WTC11 (cell line): ENCODE results near the gene CELF4. TPM values are rescaled to one million over a fixed set of nuclear protein-coding genes. Genes with fewer than 3 reads are reported as not detected.

Experiments
- ATAC-seq: fragments of 200-7000 bp; cut with Tn5 transposase; 2 replicates; pipeline ENCODE4 v1.10.0; 2021; ENCODE audit warnings: mild to moderate bottlenecking, moderate library complexity
- CTCF ChIA-PET: fragments of 300-600 bp; sonication (Branson Sonifier 250); formaldehyde crosslinking; loops from one replicate; lab custom pipeline; 2021; ENCODE audit warnings: antibody characterized with exemption; lab: Charles Lee
- POLR2A ChIA-PET: fragments of 350-600 bp; sonication (Branson Sonifier 250); formaldehyde crosslinking; loops from one replicate; lab custom pipeline; 2021; ENCODE audit warnings: antibody characterized with exemption; lab: Charles Lee
- DNase-seq: peaks from one replicate; pipeline ENCODE4 v3.0.0; 2021; ENCODE audit warnings: low spot score
- H3K27ac Mint-ChIP-seq: 2 replicates; pipeline ENCODE4 v1.8.0; 2021; ENCODE audit warnings: mixed read lengths
- H3K27me3 Mint-ChIP-seq: 2 replicates; pipeline ENCODE4 v1.8.0; 2021; ENCODE audit warnings: low read depth, mild to moderate bottlenecking, moderate library complexity, mixed read lengths
- H3K36me3 Mint-ChIP-seq: 2 replicates; pipeline ENCODE4 v1.8.0; 2021; ENCODE audit warnings: mixed read lengths
- H3K4me1 Mint-ChIP-seq: 2 replicates; pipeline ENCODE4 v1.8.0; 2022; ENCODE audit warnings: mixed read lengths
- H3K4me3 Mint-ChIP-seq: 2 replicates; pipeline ENCODE4 v1.8.0; 2021; ENCODE audit warnings: mild to moderate bottlenecking, moderate library complexity, mixed read lengths
- H3K9me3 Mint-ChIP-seq: 2 replicates; pipeline ENCODE4 v1.8.0; 2021; ENCODE audit warnings: mixed read lengths
- CREB1 ChIP-seq: sonication (generic); formaldehyde crosslinking; IDR thresholded peaks from 2 replicates; pipeline ENCODE4 v1.8.0; 2023; ENCODE audit warnings: mild to moderate bottlenecking, missing genetic modification reagents
- CREM ChIP-seq: sonication (generic); formaldehyde crosslinking; IDR thresholded peaks from 2 replicates; pipeline ENCODE4 v1.8.1; 2022; ENCODE audit warnings: mild to moderate bottlenecking, missing genetic modification reagents, moderate library complexity
- E2F5 ChIP-seq: sonication (generic); formaldehyde crosslinking; IDR thresholded peaks from 2 replicates; pipeline ENCODE4 v1.8.1; 2022; ENCODE audit warnings: mild to moderate bottlenecking, moderate library complexity, missing genetic modification reagents
- FOXJ3 ChIP-seq: sonication (generic); formaldehyde crosslinking; IDR thresholded peaks from 2 replicates; pipeline ENCODE4 v1.9.0; 2021; ENCODE audit warnings: missing genetic modification reagents, mild to moderate bottlenecking, borderline replicate concordance
- JAZF1 ChIP-seq: fragments of 250-450 bp; sonication (Bioruptor Pico); IDR thresholded peaks from 2 replicates; pipeline ENCODE4 v1.9.0; 2021; ENCODE audit warnings: moderate library complexity, mild to moderate bottlenecking, inconsistent platforms
- JUN ChIP-seq: sonication (generic); formaldehyde crosslinking; IDR thresholded peaks from 2 replicates; pipeline ENCODE4 v1.8.0; 2023; ENCODE audit warnings: mild to moderate bottlenecking, missing genetic modification reagents
- MXD4 ChIP-seq: fragments of 250-450 bp; sonication (Bioruptor Pico); IDR thresholded peaks from 2 replicates; pipeline ENCODE4 v1.8.0; 2021; ENCODE audit warnings: mild to moderate bottlenecking, moderate library complexity, borderline replicate concordance
- NR2C2 ChIP-seq: sonication (generic); formaldehyde crosslinking; IDR thresholded peaks from 2 replicates; pipeline ENCODE4 v1.8.0; 2022; ENCODE audit warnings: mild to moderate bottlenecking, missing genetic modification reagents
- SMAD4 ChIP-seq: sonication (generic); formaldehyde crosslinking; IDR thresholded peaks from 2 replicates; pipeline ENCODE4 v1.8.0; 2022; ENCODE audit warnings: mild to moderate bottlenecking, missing genetic modification reagents
- TCF7 ChIP-seq: sonication (generic); formaldehyde crosslinking; IDR thresholded peaks from 2 replicates; pipeline ENCODE4 v1.8.0; 2022; ENCODE audit warnings: mild to moderate bottlenecking, low read depth, missing genetic modification reagents, moderate library complexity
- TEAD4 ChIP-seq: sonication (generic); formaldehyde crosslinking; IDR thresholded peaks from 2 replicates; pipeline ENCODE4 v1.8.0; 2022; ENCODE audit warnings: mild to moderate bottlenecking, missing genetic modification reagents
- ZNF138 ChIP-seq: sonication (generic); formaldehyde crosslinking; conservative IDR thresholded peaks from 2 replicates; pipeline ENCODE4 v1.8.1; 2022; ENCODE audit warnings: mild to moderate bottlenecking, moderate library complexity, missing genetic modification reagents
- ZNF219 ChIP-seq: sonication (generic); formaldehyde crosslinking; IDR thresholded peaks from 2 replicates; pipeline ENCODE4 v1.8.0; 2023; ENCODE audit warnings: missing genetic modification reagents, mild to moderate bottlenecking, borderline replicate concordance
- ZNF317 ChIP-seq: sonication (generic); formaldehyde crosslinking; IDR thresholded peaks from 2 replicates; pipeline ENCODE4 v1.8.1; 2023; ENCODE audit warnings: low read depth, mild to moderate bottlenecking, moderate library complexity, missing genetic modification reagents, borderline replicate concordance
- ZSCAN18 ChIP-seq: fragments of 250-450 bp; sonication (Bioruptor Pico); IDR thresholded peaks from 2 replicates; pipeline ENCODE4 v2.1.2; 2022; ENCODE audit warnings: mild to moderate bottlenecking, moderate library complexity
- total RNA-seq: library from RNA; stranded (reverse); gene quantifications from 3 replicates; pipeline ENCODE4 v1.2.3, GENCODE V29; 2021
- TF ChIP-seq, protein P1 (sequence below): sonication (generic); formaldehyde crosslinking; IDR thresholded peaks from 2 replicates; pipeline ENCODE4 v1.8.1; 2022; ENCODE audit warnings: missing genetic modification reagents, borderline replicate concordance
- TF ChIP-seq, protein P2 (sequence below): sonication (generic); formaldehyde crosslinking; IDR thresholded peaks from 2 replicates; pipeline ENCODE4 v1.8.1; 2023; ENCODE audit warnings: mild to moderate bottlenecking, missing genetic modification reagents, moderate library complexity
- TF ChIP-seq, protein P3 (sequence below): fragments of 200-600 bp; IDR thresholded peaks from 2 replicates; pipeline ENCODE4 v1.8.0; 2022; ENCODE audit warnings: antibody characterized with exemption
- TF ChIP-seq, protein P4 (sequence below): sonication (generic); formaldehyde crosslinking; IDR thresholded peaks from 2 replicates; pipeline ENCODE4 v1.8.0; 2022; ENCODE audit warnings: mild to moderate bottlenecking, missing genetic modification reagents

The CELF4 gene
- total RNA-seq, 1 experiment from 2014 or later = 2.9 TPM

- TF ChIP-seq, protein P1, sequence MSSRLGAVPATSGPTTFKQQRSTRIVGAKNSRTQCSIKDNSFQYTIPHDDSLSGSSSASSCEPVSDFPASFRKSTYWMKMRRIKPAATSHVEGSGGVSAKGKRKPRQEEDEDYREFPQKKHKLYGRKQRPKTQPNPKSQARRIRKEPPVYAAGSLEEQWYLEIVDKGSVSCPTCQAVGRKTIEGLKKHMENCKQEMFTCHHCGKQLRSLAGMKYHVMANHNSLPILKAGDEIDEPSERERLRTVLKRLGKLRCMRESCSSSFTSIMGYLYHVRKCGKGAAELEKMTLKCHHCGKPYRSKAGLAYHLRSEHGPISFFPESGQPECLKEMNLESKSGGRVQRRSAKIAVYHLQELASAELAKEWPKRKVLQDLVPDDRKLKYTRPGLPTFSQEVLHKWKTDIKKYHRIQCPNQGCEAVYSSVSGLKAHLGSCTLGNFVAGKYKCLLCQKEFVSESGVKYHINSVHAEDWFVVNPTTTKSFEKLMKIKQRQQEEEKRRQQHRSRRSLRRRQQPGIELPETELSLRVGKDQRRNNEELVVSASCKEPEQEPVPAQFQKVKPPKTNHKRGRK = no peak
- TF ChIP-seq, all 79 proteins: peak for 0
Measured at GRCh38 chr18:37392648-37393047, 172.9 kb downstream of the CELF4 start (continued).

- ChIA-PET POLR2A (interaction anchor here (1.7 kb wide), 1 partner anchor 30 kb away, joined by 3 read pairs; no protein-coding TSS in a partner anchor), CTCF (interaction anchor here (0.8 to 1.2 kb wide), 3 partner anchors 57 to 146 kb away, joined by 3 to 4 read pairs (median 4); no protein-coding TSS in a partner anchor)
- no peak for DNase-seq
- H3K27me3 Mint-ChIP-seq = peaks cover 72% of the 10 kb centered on the region
- peaks cover 15% of the 10 kb centered on the region for H3K9me3 Mint-ChIP-seq
- peaks cover 23% of the 10 kb centered on the region for H3K4me1 Mint-ChIP-seq
- ATAC-seq = no peak
- TF ChIP-seq JAZF1 = no peak
- no peak overlapping the region for H3K27ac Mint-ChIP-seq
- H3K36me3 Mint-ChIP-seq = peaks cover 12% of the 10 kb centered on the region
- 0 out of 2 replicates have a peak overlapping the region, but pooled peaks have one; percentile 6 for H3K4me3 Mint-ChIP-seq
Measured at GRCh38 chr18:37391698-37392548, 173.7 kb downstream of the CELF4 start.

- POLR2A ChIA-PET = no interaction called here
- Mint-ChIP-seq H3K4me1 (peaks cover 24% of the 10 kb centered on the region), H3K36me3 (peaks cover 12% of the 10 kb centered on the region), H3K27me3 (peaks cover 64% of the 10 kb centered on the region), H3K27ac (no peak overlapping the region), H3K4me3 (no peak overlapping the region), H3K9me3 (peaks cover 15% of the 10 kb centered on the region)
- ATAC-seq (no peak), DNase-seq (no peak)
- TF ChIP-seq ZSCAN18 (CRISPR knock-in tag) (no peak), SMAD4 (CRISPR knock-in tag) (no peak), E2F5 (no peak), ZNF138 (CRISPR knock-in tag) (no peak), JUN (no peak), FOXJ3 (CRISPR knock-in tag) (no peak), CREB1 (CRISPR knock-in tag) (no peak), NR2C2 (CRISPR knock-in tag) (no peak), ZNF219 (CRISPR knock-in tag) (no peak), ZNF317 (CRISPR knock-in tag) (no peak), MXD4 (CRISPR knock-in tag) (no peak), CREM (no peak), TEAD4 (CRISPR knock-in tag) (no peak), TCF7 (CRISPR knock-in tag) (no peak)
- TF ChIP-seq, protein P2, sequence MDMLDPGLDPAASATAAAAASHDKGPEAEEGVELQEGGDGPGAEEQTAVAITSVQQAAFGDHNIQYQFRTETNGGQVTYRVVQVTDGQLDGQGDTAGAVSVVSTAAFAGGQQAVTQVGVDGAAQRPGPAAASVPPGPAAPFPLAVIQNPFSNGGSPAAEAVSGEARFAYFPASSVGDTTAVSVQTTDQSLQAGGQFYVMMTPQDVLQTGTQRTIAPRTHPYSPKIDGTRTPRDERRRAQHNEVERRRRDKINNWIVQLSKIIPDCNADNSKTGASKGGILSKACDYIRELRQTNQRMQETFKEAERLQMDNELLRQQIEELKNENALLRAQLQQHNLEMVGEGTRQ (CRISPR knock-in tag) = no peak
- TF ChIP-seq, protein P1 = no peak
- TF ChIP-seq, protein P3, sequence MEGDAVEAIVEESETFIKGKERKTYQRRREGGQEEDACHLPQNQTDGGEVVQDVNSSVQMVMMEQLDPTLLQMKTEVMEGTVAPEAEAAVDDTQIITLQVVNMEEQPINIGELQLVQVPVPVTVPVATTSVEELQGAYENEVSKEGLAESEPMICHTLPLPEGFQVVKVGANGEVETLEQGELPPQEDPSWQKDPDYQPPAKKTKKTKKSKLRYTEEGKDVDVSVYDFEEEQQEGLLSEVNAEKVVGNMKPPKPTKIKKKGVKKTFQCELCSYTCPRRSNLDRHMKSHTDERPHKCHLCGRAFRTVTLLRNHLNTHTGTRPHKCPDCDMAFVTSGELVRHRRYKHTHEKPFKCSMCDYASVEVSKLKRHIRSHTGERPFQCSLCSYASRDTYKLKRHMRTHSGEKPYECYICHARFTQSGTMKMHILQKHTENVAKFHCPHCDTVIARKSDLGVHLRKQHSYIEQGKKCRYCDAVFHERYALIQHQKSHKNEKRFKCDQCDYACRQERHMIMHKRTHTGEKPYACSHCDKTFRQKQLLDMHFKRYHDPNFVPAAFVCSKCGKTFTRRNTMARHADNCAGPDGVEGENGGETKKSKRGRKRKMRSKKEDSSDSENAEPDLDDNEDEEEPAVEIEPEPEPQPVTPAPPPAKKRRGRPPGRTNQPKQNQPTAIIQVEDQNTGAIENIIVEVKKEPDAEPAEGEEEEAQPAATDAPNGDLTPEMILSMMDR = no peak
- TF ChIP-seq, protein P4, sequence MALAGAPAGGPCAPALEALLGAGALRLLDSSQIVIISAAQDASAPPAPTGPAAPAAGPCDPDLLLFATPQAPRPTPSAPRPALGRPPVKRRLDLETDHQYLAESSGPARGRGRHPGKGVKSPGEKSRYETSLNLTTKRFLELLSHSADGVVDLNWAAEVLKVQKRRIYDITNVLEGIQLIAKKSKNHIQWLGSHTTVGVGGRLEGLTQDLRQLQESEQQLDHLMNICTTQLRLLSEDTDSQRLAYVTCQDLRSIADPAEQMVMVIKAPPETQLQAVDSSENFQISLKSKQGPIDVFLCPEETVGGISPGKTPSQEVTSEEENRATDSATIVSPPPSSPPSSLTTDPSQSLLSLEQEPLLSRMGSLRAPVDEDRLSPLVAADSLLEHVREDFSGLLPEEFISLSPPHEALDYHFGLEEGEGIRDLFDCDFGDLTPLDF (CRISPR knock-in tag) = no peak
- CTCF ChIA-PET = no interaction called here
Measured at GRCh38 chr18:37391156-37391555, 174.4 kb downstream of the CELF4 start.
